GM23338 (cell line): ENCODE measurements around the gene SCML1. TPM values are rescaled to one million over a fixed set of nuclear protein-coding genes. Genes with fewer than 3 reads are reported as not detected.

Experiments used
- ATAC-seq: fragments of 200-7000 bp; cut with Tn5 transposase; 3 replicates; pipeline ENCODE4 v1.9.1; 2020
- DNase-seq: peaks from one replicate; pipeline ENCODE4 v3.0.0-alpha.2; 2015; ENCODE audit warnings: low spot score
- H2AFZ ChIP-seq: fragments of 200-600 bp; sonication (generic); 2 replicates; pipeline ENCODE4 v1.8.0; 2016; ENCODE audit warnings: antibody characterized with exemption, mild to moderate bottlenecking, moderate library complexity
- H3F3A ChIP-seq: fragments of 200-600 bp; sonication (generic); replicated peaks from 2 replicates; pipeline ENCODE4 v1.8.0; 2017; ENCODE audit warnings: antibody characterized with exemption, mixed run types, low read depth
- H3K27ac ChIP-seq: fragments of 200-600 bp; sonication (generic); 2 replicates; pipeline ENCODE4 v1.6.1; 2016; ENCODE audit warnings: low read depth
- H3K27me3 ChIP-seq: fragments of 200-600 bp; sonication (generic); 2 replicates; pipeline ENCODE4 v1.8.0; 2016; ENCODE audit warnings: mild to moderate bottlenecking, mixed run types, moderate library complexity; ENCODE audit not compliant: insufficient read depth
- H3K36me3 ChIP-seq: fragments of 200-600 bp; sonication (generic); 2 replicates; pipeline ENCODE4 v1.8.0; 2016; ENCODE audit warnings: mild to moderate bottlenecking; ENCODE audit not compliant: insufficient read depth
- H3K4me1 ChIP-seq: fragments of 200-600 bp; sonication (generic); 2 replicates; pipeline ENCODE4 v1.8.0; 2016; ENCODE audit warnings: mild to moderate bottlenecking, moderate library complexity; ENCODE audit not compliant: insufficient read depth
- H3K4me2 ChIP-seq: fragments of 200-600 bp; sonication (generic); 2 replicates; pipeline ENCODE4 v1.7.1; 2017; ENCODE audit warnings: mixed run types
- H3K4me3 ChIP-seq: fragments of 200-600 bp; sonication (generic); 2 replicates; pipeline ENCODE4 v1.6.1; 2016; ENCODE audit warnings: mixed run types
- H3K79me2 ChIP-seq: fragments of 200-600 bp; sonication (generic); replicated peaks from 2 replicates; pipeline ENCODE4 v1.8.0; 2017; ENCODE audit warnings: mild to moderate bottlenecking; ENCODE audit not compliant: insufficient read depth
- H3K9me2 ChIP-seq: fragments of 200-600 bp; sonication (generic); 2 replicates; pipeline ENCODE4 v1.8.0; 2017; ENCODE audit not compliant: insufficient read depth
- H4K20me1 ChIP-seq: fragments of 200-600 bp; sonication (generic); replicated peaks from 2 replicates; pipeline ENCODE4 v1.8.0; 2017; ENCODE audit warnings: mild to moderate bottlenecking; ENCODE audit not compliant: insufficient read depth
- H3K27ac Mint-ChIP-seq: 2 replicates; pipeline ENCODE4 v1.8.0; 2020; ENCODE audit warnings: inconsistent platforms, mild to moderate bottlenecking, moderate library complexity, mixed read lengths
- H3K27me3 Mint-ChIP-seq: 3 replicates; pipeline ENCODE4 v1.8.0; 2022; ENCODE audit warnings: low read depth, mild to moderate bottlenecking, moderate library complexity, mixed read lengths, inconsistent platforms; ENCODE audit not compliant: insufficient read depth, poor library complexity
- H3K36me3 Mint-ChIP-seq: 3 replicates; pipeline ENCODE4 v1.8.0; 2021; ENCODE audit warnings: low read depth, mild to moderate bottlenecking, inconsistent platforms, moderate library complexity, mixed read lengths
- H3K4me1 Mint-ChIP-seq: 3 replicates; pipeline ENCODE4 v1.8.0; 2020; ENCODE audit warnings: mild to moderate bottlenecking, inconsistent platforms, mixed read lengths
- H3K4me3 Mint-ChIP-seq: 3 replicates; pipeline ENCODE4 v1.8.0; 2021; ENCODE audit warnings: moderate library complexity, mild to moderate bottlenecking, inconsistent platforms, mixed read lengths
- H3K9me3 Mint-ChIP-seq: 3 replicates; pipeline ENCODE4 v1.8.0; 2020; ENCODE audit warnings: moderate library complexity, mild to moderate bottlenecking, inconsistent platforms, mixed read lengths
- CREB1 ChIP-seq: fragments of 250-450 bp; sonication (Bioruptor Pico); IDR thresholded peaks from 2 replicates; pipeline ENCODE4 v1.5.0; 2020; ENCODE audit warnings: low read depth, mild to moderate bottlenecking, moderate library complexity
- CTCF ChIP-seq, 2 experiments: fragments of 200-600 bp in 1 of 2; sonication (generic) in 1 of 2; conservative IDR thresholded peaks; 2 replicates each; pipeline versions ENCODE4 v1.5.1 to v1.6.1; 2016 to 2017; ENCODE audit warnings: antibody characterized with exemption in 2 of 2, low read depth in 2 of 2, mild to moderate bottlenecking in 2 of 2, moderate library complexity in 1 of 2
- EZH2phosphoT487 ChIP-seq: fragments of 200-600 bp; sonication (generic); IDR thresholded peaks from one replicate; pipeline ENCODE4 v1.8.1; 2018; ENCODE audit warnings: antibody characterized with exemption; ENCODE audit not compliant: unreplicated experiment
- JUNB ChIP-seq: IDR thresholded peaks from one replicate; pipeline ENCODE4 v1.6.1; 2016; ENCODE audit warnings: antibody characterized with exemption; ENCODE audit not compliant: unreplicated experiment
- NANOG ChIP-seq: IDR thresholded peaks from 2 replicates; pipeline ENCODE4 v1.6.1; 2016; ENCODE audit warnings: antibody characterized with exemption, borderline replicate concordance
- POLR2AphosphoS5 ChIP-seq: IDR thresholded peaks from 2 replicates; pipeline ENCODE4 v1.6.1; 2016; ENCODE audit warnings: antibody characterized with exemption, low read depth
- STAT1 ChIP-seq: IDR thresholded peaks from one replicate; pipeline ENCODE4 v1.6.1; 2016; ENCODE audit warnings: antibody characterized with exemption; ENCODE audit not compliant: unreplicated experiment
- ZNF114 ChIP-seq: fragments of 250-450 bp; sonication (Bioruptor Pico); IDR thresholded peaks from 2 replicates; pipeline ENCODE4 v1.5.0; 2020; ENCODE audit warnings: mild to moderate bottlenecking, moderate library complexity
- ZNF331 ChIP-seq: fragments of 250-450 bp; sonication (Bioruptor Pico); IDR thresholded peaks from 2 replicates; pipeline ENCODE4 v1.5.0; 2020; ENCODE audit warnings: low read depth, mild to moderate bottlenecking, moderate library complexity
- polyA plus RNA-seq: library from polyadenylated mRNA; unstranded; fragments of >200 nt; fragmentation: Nextera tagmentation; extraction: Ambion mirVana; gene quantifications from 2 replicates; pipeline ENCODE4 v1.2.1, GENCODE V29; 2016
- total RNA-seq: library from RNA; depleted of rRNA; stranded (reverse); fragments of >200 nt; shearing (Covaris generic); gene quantifications from 2 replicates; pipeline ENCODE4 v1.2.3, GENCODE V29; 2014
- TF ChIP-seq, protein P1 (sequence below): IDR thresholded peaks from one replicate; pipeline ENCODE4 v1.6.1; 2018; ENCODE audit warnings: antibody characterized with exemption; ENCODE audit not compliant: unreplicated experiment
- TF ChIP-seq, protein P2 (sequence below): IDR thresholded peaks from 2 replicates; pipeline ENCODE4 v1.6.1; 2016; ENCODE audit warnings: antibody characterized with exemption

SCML1 gene
- total and polyA plus RNA-seq, 2 experiments from 2014 or later, result 5.4 to 6.4 TPM

- no peaks in the 10 kb centered on the region for H3K79me2 ChIP-seq
- no peak overlapping the region for H3K27ac ChIP-seq
- ATAC-seq (no peak), DNase-seq (no peak)
- H3K27me3 ChIP-seq, result no peaks in the 10 kb centered on the region
- Mint-ChIP-seq H3K36me3 (no peaks in the 10 kb centered on the region), H3K27ac (no peak overlapping the region), H3K9me3 (no peaks in the 10 kb centered on the region), H3K4me3 (no peak overlapping the region), H3K4me1 (no peaks in the 10 kb centered on the region), H3K27me3 (no peaks in the 10 kb centered on the region)
- H4K20me1 ChIP-seq, result no peaks in the 10 kb centered on the region
- no peaks in the 10 kb centered on the region for H3K4me1 ChIP-seq
- H3K4me2 ChIP-seq, result no peak overlapping the region
- TF ChIP-seq CREB1, result no peak
- no peak for TF ChIP-seq POLR2AphosphoS5
- no peak for TF ChIP-seq ZNF331 (CRISPR knock-in tag)
- no peak for TF ChIP-seq NANOG
- TF ChIP-seq ZNF114 (CRISPR knock-in tag), result no peak
- no peak for TF ChIP-seq STAT1
- H3K9me2 ChIP-seq, result no peaks in the 10 kb centered on the region
- H2AFZ ChIP-seq, result no peak overlapping the region
- no peak overlapping the region for H3K4me3 ChIP-seq
- no peaks in the 10 kb centered on the region for H3F3A ChIP-seq
- no peaks in the 10 kb centered on the region for H3K36me3 ChIP-seq
Observed at GRCh38 chrX:17747692-17748091, 10.4 kb downstream of the SCML1 start.

DNA sequence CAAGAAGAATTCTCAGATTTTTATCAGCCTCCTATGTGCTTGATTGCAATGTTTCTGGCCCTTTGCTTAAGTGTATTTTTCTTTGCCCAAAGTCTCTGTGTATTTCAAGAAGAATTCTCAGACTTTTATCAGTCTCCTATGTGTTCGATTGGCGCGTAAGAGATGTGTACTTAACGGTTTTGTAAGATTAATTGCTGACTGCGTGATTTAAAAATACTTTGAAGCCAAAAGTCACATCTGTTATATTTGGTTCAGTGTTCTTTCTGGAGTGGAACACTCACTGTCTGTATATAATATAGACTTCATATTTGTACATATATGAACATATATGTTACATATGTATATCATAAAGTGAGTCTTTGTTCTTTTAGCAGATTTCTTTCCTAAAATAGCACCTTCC, 11.4 kb downstream of the SCML1 start:
- no peaks in the 10 kb centered on the region for H3K4me1 Mint-ChIP-seq
- ATAC-seq, result no peak
- DNase-seq, result no peak
- Histone ChIP-seq H3K27ac (no peak overlapping the region), H3K4me2 (no peak overlapping the region), H2AFZ (no peak overlapping the region), H3F3A (no peaks in the 10 kb centered on the region), H4K20me1 (no peaks in the 10 kb centered on the region), H3K4me1 (no peaks in the 10 kb centered on the region), H3K79me2 (no peaks in the 10 kb centered on the region), H3K36me3 (no peaks in the 10 kb centered on the region), H3K9me2 (no peaks in the 10 kb centered on the region), H3K27me3 (no peaks in the 10 kb centered on the region), H3K4me3 (no peak overlapping the region)
- no peaks in the 10 kb centered on the region for H3K36me3 Mint-ChIP-seq
- H3K27ac Mint-ChIP-seq, result no peak overlapping the region
- no peaks in the 10 kb centered on the region for H3K27me3 Mint-ChIP-seq
- no peaks in the 10 kb centered on the region for H3K9me3 Mint-ChIP-seq
- no peak overlapping the region for H3K4me3 Mint-ChIP-seq
- TF ChIP-seq POLR2AphosphoS5 (no peak), CTCF (conservative IDR thresholded peaks at IDR 0.05; ENCODE audit: low read depth in 2 of 2) (no peak), STAT1 (no peak), CREB1 (no peak), ZNF114 (CRISPR knock-in tag) (no peak), JUNB (no peak), NANOG (no peak), EZH2phosphoT487 (no peak), ZNF331 (CRISPR knock-in tag) (no peak)
- TF ChIP-seq, protein P1, sequence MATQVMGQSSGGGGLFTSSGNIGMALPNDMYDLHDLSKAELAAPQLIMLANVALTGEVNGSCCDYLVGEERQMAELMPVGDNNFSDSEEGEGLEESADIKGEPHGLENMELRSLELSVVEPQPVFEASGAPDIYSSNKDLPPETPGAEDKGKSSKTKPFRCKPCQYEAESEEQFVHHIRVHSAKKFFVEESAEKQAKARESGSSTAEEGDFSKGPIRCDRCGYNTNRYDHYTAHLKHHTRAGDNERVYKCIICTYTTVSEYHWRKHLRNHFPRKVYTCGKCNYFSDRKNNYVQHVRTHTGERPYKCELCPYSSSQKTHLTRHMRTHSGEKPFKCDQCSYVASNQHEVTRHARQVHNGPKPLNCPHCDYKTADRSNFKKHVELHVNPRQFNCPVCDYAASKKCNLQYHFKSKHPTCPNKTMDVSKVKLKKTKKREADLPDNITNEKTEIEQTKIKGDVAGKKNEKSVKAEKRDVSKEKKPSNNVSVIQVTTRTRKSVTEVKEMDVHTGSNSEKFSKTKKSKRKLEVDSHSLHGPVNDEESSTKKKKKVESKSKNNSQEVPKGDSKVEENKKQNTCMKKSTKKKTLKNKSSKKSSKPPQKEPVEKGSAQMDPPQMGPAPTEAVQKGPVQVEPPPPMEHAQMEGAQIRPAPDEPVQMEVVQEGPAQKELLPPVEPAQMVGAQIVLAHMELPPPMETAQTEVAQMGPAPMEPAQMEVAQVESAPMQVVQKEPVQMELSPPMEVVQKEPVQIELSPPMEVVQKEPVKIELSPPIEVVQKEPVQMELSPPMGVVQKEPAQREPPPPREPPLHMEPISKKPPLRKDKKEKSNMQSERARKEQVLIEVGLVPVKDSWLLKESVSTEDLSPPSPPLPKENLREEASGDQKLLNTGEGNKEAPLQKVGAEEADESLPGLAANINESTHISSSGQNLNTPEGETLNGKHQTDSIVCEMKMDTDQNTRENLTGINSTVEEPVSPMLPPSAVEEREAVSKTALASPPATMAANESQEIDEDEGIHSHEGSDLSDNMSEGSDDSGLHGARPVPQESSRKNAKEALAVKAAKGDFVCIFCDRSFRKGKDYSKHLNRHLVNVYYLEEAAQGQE, result no peak
- TF ChIP-seq, protein P2, sequence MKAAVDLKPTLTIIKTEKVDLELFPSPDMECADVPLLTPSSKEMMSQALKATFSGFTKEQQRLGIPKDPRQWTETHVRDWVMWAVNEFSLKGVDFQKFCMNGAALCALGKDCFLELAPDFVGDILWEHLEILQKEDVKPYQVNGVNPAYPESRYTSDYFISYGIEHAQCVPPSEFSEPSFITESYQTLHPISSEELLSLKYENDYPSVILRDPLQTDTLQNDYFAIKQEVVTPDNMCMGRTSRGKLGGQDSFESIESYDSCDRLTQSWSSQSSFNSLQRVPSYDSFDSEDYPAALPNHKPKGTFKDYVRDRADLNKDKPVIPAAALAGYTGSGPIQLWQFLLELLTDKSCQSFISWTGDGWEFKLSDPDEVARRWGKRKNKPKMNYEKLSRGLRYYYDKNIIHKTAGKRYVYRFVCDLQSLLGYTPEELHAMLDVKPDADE, result no peak
